Neural cell (in vitro differentiated cells): ENCODE data around the gene RDH11.

Experiments used
- TAF1 ChIP-seq: IDR thresholded peaks from 2 replicates; pipeline ENCODE4 v1.6.1; 2012; ENCODE audit warnings: low read depth
- TF ChIP-seq, protein P1 (sequence below): IDR thresholded peaks from 2 replicates; pipeline ENCODE4 v1.6.1; 2012; ENCODE audit warnings: borderline replicate concordance

DNA sequence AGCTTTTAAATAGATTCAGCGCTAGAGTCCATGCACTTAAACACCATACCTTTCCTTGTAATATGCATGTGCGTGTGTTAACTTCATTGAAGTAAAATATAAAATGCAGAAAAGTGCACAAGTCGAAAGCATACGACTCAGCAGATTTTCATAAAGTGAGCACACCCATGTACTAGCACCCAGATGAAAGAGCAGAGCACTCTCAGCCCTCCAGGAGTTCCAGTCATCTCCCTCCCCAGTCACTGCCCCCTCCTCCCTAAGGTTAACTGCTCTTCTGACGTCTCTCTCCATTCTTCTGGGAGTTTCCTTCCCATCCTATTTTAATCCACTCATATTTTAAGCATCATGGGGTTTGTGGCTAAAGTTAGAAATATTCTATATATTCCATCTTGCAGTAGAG is 26.3 kb upstream of the RDH11 start:
- no peak for TF ChIP-seq TAF1
- TF ChIP-seq, protein P1, sequence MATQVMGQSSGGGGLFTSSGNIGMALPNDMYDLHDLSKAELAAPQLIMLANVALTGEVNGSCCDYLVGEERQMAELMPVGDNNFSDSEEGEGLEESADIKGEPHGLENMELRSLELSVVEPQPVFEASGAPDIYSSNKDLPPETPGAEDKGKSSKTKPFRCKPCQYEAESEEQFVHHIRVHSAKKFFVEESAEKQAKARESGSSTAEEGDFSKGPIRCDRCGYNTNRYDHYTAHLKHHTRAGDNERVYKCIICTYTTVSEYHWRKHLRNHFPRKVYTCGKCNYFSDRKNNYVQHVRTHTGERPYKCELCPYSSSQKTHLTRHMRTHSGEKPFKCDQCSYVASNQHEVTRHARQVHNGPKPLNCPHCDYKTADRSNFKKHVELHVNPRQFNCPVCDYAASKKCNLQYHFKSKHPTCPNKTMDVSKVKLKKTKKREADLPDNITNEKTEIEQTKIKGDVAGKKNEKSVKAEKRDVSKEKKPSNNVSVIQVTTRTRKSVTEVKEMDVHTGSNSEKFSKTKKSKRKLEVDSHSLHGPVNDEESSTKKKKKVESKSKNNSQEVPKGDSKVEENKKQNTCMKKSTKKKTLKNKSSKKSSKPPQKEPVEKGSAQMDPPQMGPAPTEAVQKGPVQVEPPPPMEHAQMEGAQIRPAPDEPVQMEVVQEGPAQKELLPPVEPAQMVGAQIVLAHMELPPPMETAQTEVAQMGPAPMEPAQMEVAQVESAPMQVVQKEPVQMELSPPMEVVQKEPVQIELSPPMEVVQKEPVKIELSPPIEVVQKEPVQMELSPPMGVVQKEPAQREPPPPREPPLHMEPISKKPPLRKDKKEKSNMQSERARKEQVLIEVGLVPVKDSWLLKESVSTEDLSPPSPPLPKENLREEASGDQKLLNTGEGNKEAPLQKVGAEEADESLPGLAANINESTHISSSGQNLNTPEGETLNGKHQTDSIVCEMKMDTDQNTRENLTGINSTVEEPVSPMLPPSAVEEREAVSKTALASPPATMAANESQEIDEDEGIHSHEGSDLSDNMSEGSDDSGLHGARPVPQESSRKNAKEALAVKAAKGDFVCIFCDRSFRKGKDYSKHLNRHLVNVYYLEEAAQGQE: no peak
